ENCODE results near the gene ATRIP.

DNA sequence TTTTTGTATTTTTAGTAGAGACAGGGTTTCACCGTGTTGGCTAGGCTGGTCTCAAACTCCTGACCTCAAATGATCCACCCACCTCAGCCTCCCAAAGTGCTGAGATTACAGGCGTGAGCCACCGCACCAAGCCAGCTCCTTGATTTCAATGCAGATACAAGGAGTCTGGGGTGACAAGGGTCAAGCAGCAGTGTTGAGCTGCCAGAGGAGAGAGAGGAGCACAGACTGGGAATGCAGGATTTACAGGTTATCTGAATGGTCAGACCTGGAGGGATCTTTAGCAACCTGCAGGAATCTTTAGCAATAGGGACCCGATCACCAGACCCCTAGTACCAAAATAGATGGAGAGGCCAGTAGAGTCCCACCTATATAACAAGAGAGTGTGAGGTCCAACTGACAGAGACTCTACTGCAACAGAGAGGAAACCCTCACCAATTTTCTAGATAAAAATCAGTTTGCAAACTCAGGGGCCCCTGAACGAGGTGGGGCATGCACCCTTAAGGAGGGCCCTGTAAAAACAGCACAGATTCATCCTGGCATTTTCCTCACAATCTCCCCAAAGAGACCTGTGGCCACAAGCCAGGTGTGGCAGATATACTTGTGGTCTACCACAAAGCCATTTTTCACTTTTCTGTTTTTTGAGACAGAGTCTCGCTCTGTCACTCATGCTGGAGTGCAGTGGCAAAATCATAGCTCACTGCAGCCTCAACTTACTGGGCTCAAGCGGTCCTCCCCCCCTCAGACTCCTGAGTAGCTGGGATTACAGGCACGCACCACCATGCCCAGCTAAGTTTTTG, 68.1 kb downstream of the ATRIP start:
- TF ChIP-seq, protein P1, sequence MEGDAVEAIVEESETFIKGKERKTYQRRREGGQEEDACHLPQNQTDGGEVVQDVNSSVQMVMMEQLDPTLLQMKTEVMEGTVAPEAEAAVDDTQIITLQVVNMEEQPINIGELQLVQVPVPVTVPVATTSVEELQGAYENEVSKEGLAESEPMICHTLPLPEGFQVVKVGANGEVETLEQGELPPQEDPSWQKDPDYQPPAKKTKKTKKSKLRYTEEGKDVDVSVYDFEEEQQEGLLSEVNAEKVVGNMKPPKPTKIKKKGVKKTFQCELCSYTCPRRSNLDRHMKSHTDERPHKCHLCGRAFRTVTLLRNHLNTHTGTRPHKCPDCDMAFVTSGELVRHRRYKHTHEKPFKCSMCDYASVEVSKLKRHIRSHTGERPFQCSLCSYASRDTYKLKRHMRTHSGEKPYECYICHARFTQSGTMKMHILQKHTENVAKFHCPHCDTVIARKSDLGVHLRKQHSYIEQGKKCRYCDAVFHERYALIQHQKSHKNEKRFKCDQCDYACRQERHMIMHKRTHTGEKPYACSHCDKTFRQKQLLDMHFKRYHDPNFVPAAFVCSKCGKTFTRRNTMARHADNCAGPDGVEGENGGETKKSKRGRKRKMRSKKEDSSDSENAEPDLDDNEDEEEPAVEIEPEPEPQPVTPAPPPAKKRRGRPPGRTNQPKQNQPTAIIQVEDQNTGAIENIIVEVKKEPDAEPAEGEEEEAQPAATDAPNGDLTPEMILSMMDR (IDR thresholded peaks at IDR 0.05; ENCODE audit: low read length) = no peak
- TF ChIP-seq EZH2 (optimal IDR thresholded peaks at IDR 0.05; ENCODE audit: low read depth, low read length) (no peak), EZH2phosphoT487 (IDR thresholded peaks at IDR 0.05; ENCODE audit: low read length) (no peak)

Data from MM.1S (cell line).